ENCODE results near the gene MAB21L3.
"Not testable (repeated sequence)": the region's sequence is repeated elsewhere in the genome, so short reads cannot be mapped to it uniquely, and the experiment has no call there.

Gene MAB21L3

GRCh38 chr1:116134476-116134773, 23.2 kb downstream of the MAB21L3 start:
- no peak for TF ChIP-seq CTCF (IDR thresholded peaks at IDR 0.05; ENCODE audit: low read depth, low read length)
- DNase-seq (ENCODE audit: extremely low read depth, low read depth) = no peak

- DNase-seq (ENCODE audit: extremely low read depth, low read depth) = no peak
- TF ChIP-seq CTCF (IDR thresholded peaks at IDR 0.05; ENCODE audit: low read depth, low read length) = no peak
Observed at GRCh38 chr1:116138277-116138792, 27.1 kb downstream of the MAB21L3 start.

- no peak for TF ChIP-seq CTCF (IDR thresholded peaks at IDR 0.05; ENCODE audit: low read depth, low read length)
Observed at GRCh38 chr1:116139592-116140134, 28.5 kb downstream of the MAB21L3 start.

GRCh38 chr1:116144151-116144550, 33.0 kb downstream of the MAB21L3 start:
- DNase-seq (ENCODE audit: extremely low read depth, low read depth) = no peak
- no peak for TF ChIP-seq CTCF (IDR thresholded peaks at IDR 0.05; ENCODE audit: low read depth, low read length)

More at GRCh38 chr1:116139592-116140134, 28.5 kb downstream of the MAB21L3 start:
- no peak for DNase-seq (ENCODE audit: extremely low read depth, low read depth)

- DNase-seq (ENCODE audit: extremely low read depth, low read depth) = not testable (repeated sequence)
Observed at GRCh38 chr1:116146447-116147113, 35.4 kb downstream of the MAB21L3 start.

- DNase-seq (ENCODE audit: extremely low read depth, low read depth) = no peak
- no peak for TF ChIP-seq CTCF (IDR thresholded peaks at IDR 0.05; ENCODE audit: low read depth, low read length)
Observed at GRCh38 chr1:116147114-116147510, 35.9 kb downstream of the MAB21L3 start.

- no peak for TF ChIP-seq CTCF (IDR thresholded peaks at IDR 0.05; ENCODE audit: low read depth, low read length)
- no peak for DNase-seq (ENCODE audit: extremely low read depth, low read depth)
Observed at GRCh38 chr1:116147972-116148371, 36.8 kb downstream of the MAB21L3 start.

- no peak for DNase-seq (ENCODE audit: extremely low read depth, low read depth)
- TF ChIP-seq CTCF (IDR thresholded peaks at IDR 0.05; ENCODE audit: low read depth, low read length) = no peak
Observed at GRCh38 chr1:116148967-116149366, 37.8 kb downstream of the MAB21L3 start.
